Skeletal muscle satellite cell (primary cell): ENCODE measurements around the gene IPPK.

ENCODE experiments used
- H3K27me3 ChIP-seq: 2 replicates; pipeline ENCODE4 v1.7.0; 2013; ENCODE audit warnings: low read length; ENCODE audit not compliant: control insufficient read depth, insufficient read depth
- H3K36me3 ChIP-seq: 2 replicates; pipeline ENCODE4 v1.7.0; 2013; ENCODE audit warnings: mild to moderate bottlenecking, control low read depth, low read length; ENCODE audit not compliant: insufficient read depth
- H3K4me1 ChIP-seq: 2 replicates; pipeline ENCODE4 v1.7.0; 2013; ENCODE audit warnings: low read length; ENCODE audit not compliant: control insufficient read depth, insufficient read depth
- H3K4me2 ChIP-seq: 2 replicates; pipeline ENCODE4 v1.7.0; 2013; ENCODE audit warnings: mild to moderate bottlenecking, low read length
- H3K4me3 ChIP-seq: 2 replicates; pipeline ENCODE4 v1.7.0; 2013; ENCODE audit warnings: low read length
- H3K9ac ChIP-seq: 2 replicates; pipeline ENCODE4 v1.7.0; 2013; ENCODE audit warnings: mild to moderate bottlenecking, low read depth, low read length, moderate library complexity
- H3K9me3 ChIP-seq: replicated peaks from 2 replicates; pipeline ENCODE4 v1.7.0; 2013; ENCODE audit warnings: mild to moderate bottlenecking, control low read depth, low read length

IPPK gene

GRCh38 chr9:92680166-92681119 lies 10.5 kb upstream of the IPPK start:
- H3K36me3 ChIP-seq, result no peaks in the 10 kb centered on the region
- H3K4me1 ChIP-seq, result no peaks in the 10 kb centered on the region
- no peak overlapping the region for H3K4me3 ChIP-seq
- no peak overlapping the region for H3K9ac ChIP-seq
- H3K27me3 ChIP-seq, result no peaks in the 10 kb centered on the region
- no peak overlapping the region for H3K4me2 ChIP-seq
- no peaks in the 10 kb centered on the region for H3K9me3 ChIP-seq

GRCh38 chr9:92679413-92680165 lies 9.7 kb upstream of the IPPK start:
- Histone ChIP-seq H3K4me2 (no peak overlapping the region), H3K9me3 (no peaks in the 10 kb centered on the region), H3K36me3 (no peaks in the 10 kb centered on the region), H3K9ac (no peak overlapping the region), H3K4me3 (no peak overlapping the region), H3K4me1 (no peaks in the 10 kb centered on the region), H3K27me3 (no peaks in the 10 kb centered on the region)

- no peaks in the 10 kb centered on the region for H3K9me3 ChIP-seq
- no peaks in the 10 kb centered on the region for H3K27me3 ChIP-seq
- H3K4me2 ChIP-seq, result peak overlapping the region; percentile 74
- peak overlapping the region; percentile 77 for H3K4me3 ChIP-seq
- H3K4me1 ChIP-seq, result peaks cover 13% of the 10 kb centered on the region
- peaks cover 10% of the 10 kb centered on the region for H3K36me3 ChIP-seq
- H3K9ac ChIP-seq, result peak overlapping the region; percentile 92
Observed at GRCh38 chr9:92671323-92671722, 1.4 kb upstream of the IPPK start.

- Histone ChIP-seq H3K4me1 (peaks cover 18% of the 10 kb centered on the region), H3K9ac (peak overlapping the region; percentile 92), H3K27me3 (no peaks in the 10 kb centered on the region), H3K4me2 (peak overlapping the region; percentile 92), H3K4me3 (peak overlapping the region; percentile 77), H3K36me3 (peaks cover 17% of the 10 kb centered on the region), H3K9me3 (no peaks in the 10 kb centered on the region)
Observed at GRCh38 chr9:92669527-92669889, 423 bp downstream of the IPPK start.

- Histone ChIP-seq H3K36me3 (peaks cover 21% of the 10 kb centered on the region), H3K4me2 (peak overlapping the region; percentile 92), H3K27me3 (no peaks in the 10 kb centered on the region), H3K4me3 (peak overlapping the region; percentile 77), H3K9ac (peak overlapping the region; percentile 92), H3K4me1 (peaks cover 18% of the 10 kb centered on the region), H3K9me3 (no peaks in the 10 kb centered on the region)
Observed at GRCh38 chr9:92668746-92669526, 995 bp downstream of the IPPK start.

GRCh38 chr9:92666912-92667532 lies 2.9 kb downstream of the IPPK start:
- H3K4me3 ChIP-seq, result no peak overlapping the region
- H3K9me3 ChIP-seq, result no peaks in the 10 kb centered on the region
- H3K36me3 ChIP-seq, result peaks cover 29% of the 10 kb centered on the region
- peaks cover 18% of the 10 kb centered on the region for H3K4me1 ChIP-seq
- no peaks in the 10 kb centered on the region for H3K27me3 ChIP-seq
- no peak overlapping the region for H3K9ac ChIP-seq
- no peak overlapping the region for H3K4me2 ChIP-seq

- Histone ChIP-seq H3K4me2 (no peak overlapping the region), H3K9me3 (no peaks in the 10 kb centered on the region), H3K36me3 (peaks cover 29% of the 10 kb centered on the region), H3K9ac (no peak overlapping the region), H3K4me3 (no peak overlapping the region), H3K4me1 (peaks cover 19% of the 10 kb centered on the region), H3K27me3 (no peaks in the 10 kb centered on the region)
Observed at GRCh38 chr9:92666236-92666635, 3.7 kb downstream of the IPPK start.

- no peaks in the 10 kb centered on the region for H3K27me3 ChIP-seq
- no peak overlapping the region for H3K4me3 ChIP-seq
- peaks cover 17% of the 10 kb centered on the region for H3K4me1 ChIP-seq
- no peak overlapping the region for H3K4me2 ChIP-seq
- H3K9me3 ChIP-seq, result no peaks in the 10 kb centered on the region
- H3K9ac ChIP-seq, result no peak overlapping the region
- peaks cover 29% of the 10 kb centered on the region for H3K36me3 ChIP-seq
Observed at GRCh38 chr9:92665836-92666235, 4.1 kb downstream of the IPPK start.

- H3K4me2 ChIP-seq, result no peak overlapping the region
- H3K9ac ChIP-seq, result no peak overlapping the region
- H3K9me3 ChIP-seq, result no peaks in the 10 kb centered on the region
- no peak overlapping the region for H3K4me3 ChIP-seq
- no peaks in the 10 kb centered on the region for H3K27me3 ChIP-seq
- H3K4me1 ChIP-seq, result peaks cover 17% of the 10 kb centered on the region
- peaks cover 29% of the 10 kb centered on the region for H3K36me3 ChIP-seq
Observed at GRCh38 chr9:92664394-92665152, 5.4 kb downstream of the IPPK start.

- no peak overlapping the region for H3K4me3 ChIP-seq
- H3K36me3 ChIP-seq, result peaks cover 29% of the 10 kb centered on the region
- H3K4me2 ChIP-seq, result no peak overlapping the region
Observed at GRCh38 chr9:92663951-92664350, 6.0 kb downstream of the IPPK start.

More at GRCh38 chr9:92663951-92664350, 6.0 kb downstream of the IPPK start:
- no peaks in the 10 kb centered on the region for H3K9me3 ChIP-seq
- H3K27me3 ChIP-seq, result no peaks in the 10 kb centered on the region
- H3K9ac ChIP-seq, result no peak overlapping the region
- H3K4me1 ChIP-seq, result peaks cover 17% of the 10 kb centered on the region
